Right cardiac atrium (tissue), 5 donors: Measurements from ENCODE around the gene RAB3D. TPM values are rescaled to one million over a fixed set of nuclear protein-coding genes. Genes with fewer than 3 reads are reported as not detected.

Source experiments
- ATAC-seq, 2 donors: fragments of 200-7000 bp; cut with Tn5 transposase; one replicate each; pipeline versions ENCODE4 v1.8.0 to v1.9.1; 2020; ENCODE audit warnings: moderate library complexity in 2 of 2, mild to moderate bottlenecking in 1 of 2
- DNase-seq, 3 donors: peaks; one replicate each; pipeline ENCODE4 v3.0.0-alpha.2; 2020
- H3K27ac ChIP-seq: one replicate; pipeline ENCODE4 v1.5.1; 2013; ENCODE audit warnings: mild to moderate bottlenecking, low read length, control low read depth, moderate library complexity
- H3K27me3 ChIP-seq: one replicate; pipeline ENCODE4 v1.6.1; 2013; ENCODE audit not compliant: control insufficient read depth, insufficient read depth
- H3K4me1 ChIP-seq: one replicate; pipeline ENCODE4 v1.6.1; 2013; ENCODE audit warnings: low read length; ENCODE audit not compliant: control insufficient read depth, insufficient read depth
- H3K4me3 ChIP-seq: one replicate; pipeline ENCODE4 v1.5.1; 2013; ENCODE audit warnings: low read length, control low read depth
- H3K9me3 ChIP-seq: one replicate; pipeline ENCODE4 v1.6.1; 2013; ENCODE audit warnings: low read length; ENCODE audit not compliant: control insufficient read depth
- WGBS: extraction: QIAGEN DNeasy Blood & Tissue Kit; methylation state at CpG from one replicate; pipeline ENCODE4 v1.1.7; 2013; 5-methylcytosine and 5-hydroxymethylcytosine counted together
- intact Hi-C, 4 donors: fragments of 100-400 bp; cut with DNase I; formaldehyde crosslinking; loops; one replicate each; pipeline versions ENCODE4 v1.11.0 to v1.14.0; 2022 to 2023
- polyA plus RNA-seq: library from polyadenylated mRNA; stranded (reverse); fragments of 200-250 nt; gene quantifications from one replicate; pipeline ENCODE4 v1.2.3, GENCODE V29; 2013
- total RNA-seq, 4 donors: library from RNA; stranded (reverse); fragmentation: NEBNext Ultra II Directional; extraction: Animal tissue kit (Norgen Biotek cat#: 25700); gene quantifications; one replicate each; pipeline ENCODE4 v1.2.1, GENCODE V29; 2021
- donor health status: healthy with polysubstance abuse.
- donor health status: DM: no; HTN: yes; CAD: no.
- donor health status: DM: no; HTN: no; CAD: no.
- donor health status: DM: no; HTN: yes; CAD: no; lungs with severe emphysema.
- donor health status: DM: yes; HTN: yes; CAD: no.

The RAB3D gene
- total and polyA plus RNA-seq, 5 donors: 4.1 to 12.7 (median 12.2) TPM

- ATAC-seq: no peak
- H3K27ac ChIP-seq: no peak overlapping the region
- no peaks in the 10 kb centered on the region for H3K27me3 ChIP-seq
- 73% methylated on average over 4 of the region's 4 CpGs for WGBS
- DNase-seq: no peak
- H3K4me3 ChIP-seq: no peak overlapping the region
- intact Hi-C loops: no loop called here
- H3K4me1 ChIP-seq: peaks cover under 1% of the 10 kb centered on the region
- no peaks in the 10 kb centered on the region for H3K9me3 ChIP-seq
Observed at GRCh38 chr19:11274533-11275086, 64.8 kb downstream of the RAB3D start.

- Histone ChIP-seq H3K4me1 (no peaks in the 10 kb centered on the region), H3K27me3 (no peaks in the 10 kb centered on the region), H3K9me3 (no peaks in the 10 kb centered on the region), H3K27ac (no peak overlapping the region), H3K4me3 (no peak overlapping the region)
- DNase-seq (no peak), ATAC-seq (no peak)
- WGBS: 77% methylated on average over 5 of the region's 5 CpGs
- intact Hi-C loops: no loop called here
Observed at GRCh38 chr19:11273989-11274388, 65.5 kb downstream of the RAB3D start.

- 77% methylated on average over 2 of the region's 2 CpGs for WGBS
- H3K27ac ChIP-seq: no peak overlapping the region
Observed at GRCh38 chr19:11273296-11273695, 66.2 kb downstream of the RAB3D start.

More at GRCh38 chr19:11273296-11273695, 66.2 kb downstream of the RAB3D start:
- ATAC-seq (no peak), DNase-seq (peak in 1 of 3 donors; percentile 7)
- H3K4me1 ChIP-seq: no peaks in the 10 kb centered on the region
- no peaks in the 10 kb centered on the region for H3K27me3 ChIP-seq
- H3K4me3 ChIP-seq: no peak overlapping the region
- no peaks in the 10 kb centered on the region for H3K9me3 ChIP-seq
- intact Hi-C loops: no loop called here

Other genes starting within 250 kb of the RAB3D start
- 1 to 10 TPM in 3 of 4 donors, under 1 TPM in 1; 0.56 to 4.4 (median 3.4) TPM for gene SPC24, start 183.9 kb downstream of the RAB3D start, total RNA-seq
- 1.6 TPM for gene SPC24, start 183.9 kb downstream of the RAB3D start, polyA plus RNA-seq
- 100 to 1,000 TPM; 244 to 324 (median 295) TPM for gene KANK2, start 142.1 kb downstream of the RAB3D start, total RNA-seq
- 259 TPM for gene KANK2, start 142.1 kb downstream of the RAB3D start, polyA plus RNA-seq
- under 1 TPM in 3 of 4 donors, not detected in 1; 0.47 to 0.84 (median 0.51) TPM for gene ANGPTL8, start 100.0 kb downstream of the RAB3D start, total RNA-seq
- gene ANGPTL8, start 100.0 kb downstream of the RAB3D start, polyA plus RNA-seq: 4.8 TPM
- gene DOCK6, start 77.1 kb downstream of the RAB3D start, total RNA-seq: 10 to 100 TPM; 35.0 to 68.5 (median 36.3) TPM
- 23.8 TPM for gene DOCK6, start 77.1 kb downstream of the RAB3D start, polyA plus RNA-seq
- gene TSPAN16, start 43.5 kb downstream of the RAB3D start, total RNA-seq: not detected
- not detected for gene TSPAN16, start 43.5 kb downstream of the RAB3D start, polyA plus RNA-seq
- gene TMEM205, start 6.6 kb upstream of the RAB3D start, total RNA-seq: 100 to 1,000 TPM in 2 of 4 donors, 10 to 100 TPM in 2; 92.9 to 105 (median 98.1) TPM
- 149 TPM for gene TMEM205, start 6.6 kb upstream of the RAB3D start, polyA plus RNA-seq
- 10 to 100 TPM; 16.7 to 26.5 (median 24.9) TPM for gene CCDC159, start 6.9 kb upstream of the RAB3D start, total RNA-seq
- gene CCDC159, start 6.9 kb upstream of the RAB3D start, polyA plus RNA-seq: 34.2 TPM
- 10 to 100 TPM; 23.2 to 32.1 (median 26.3) TPM for gene PLPPR2, start 15.8 kb upstream of the RAB3D start, total RNA-seq
- 19.7 TPM for gene PLPPR2, start 15.8 kb upstream of the RAB3D start, polyA plus RNA-seq
- 1 to 10 TPM; 1.0 to 1.9 (median 1.3) TPM for gene SWSAP1, start 35.0 kb upstream of the RAB3D start, total RNA-seq
- 1.9 TPM for gene SWSAP1, start 35.0 kb upstream of the RAB3D start, polyA plus RNA-seq
- 10 to 100 TPM in 3 of 4 donors, 1 to 10 TPM in 1; 8.5 to 12.6 (median 11.5) TPM for gene EPOR, start 44.7 kb upstream of the RAB3D start, total RNA-seq
- 10.3 TPM for gene EPOR, start 44.7 kb upstream of the RAB3D start, polyA plus RNA-seq
- 10 to 100 TPM; 14.0 to 25.2 (median 14.5) TPM for gene RGL3, start 79.7 kb upstream of the RAB3D start, total RNA-seq
- gene RGL3, start 79.7 kb upstream of the RAB3D start, polyA plus RNA-seq: 16.1 TPM
- 1 to 10 TPM; 1.0 to 1.2 (median 1.0) TPM for gene ODAD3, start 95.5 kb upstream of the RAB3D start, total RNA-seq
- 1.1 TPM for gene ODAD3, start 95.5 kb upstream of the RAB3D start, polyA plus RNA-seq
- 100 to 1,000 TPM; 125 to 158 (median 137) TPM for gene PRKCSH, start 96.0 kb upstream of the RAB3D start, total RNA-seq
- gene PRKCSH, start 96.0 kb upstream of the RAB3D start, polyA plus RNA-seq: 80.1 TPM
- not detected for gene ELAVL3, start 141.4 kb upstream of the RAB3D start, total RNA-seq
- gene ELAVL3, start 141.4 kb upstream of the RAB3D start, polyA plus RNA-seq: 0.14 TPM
- 1 to 10 TPM; 3.1 to 5.4 (median 4.4) TPM for gene ZNF653, start 166.2 kb upstream of the RAB3D start, total RNA-seq
- 4.5 TPM for gene ZNF653, start 166.2 kb upstream of the RAB3D start, polyA plus RNA-seq
- gene ECSIT, start 189.5 kb upstream of the RAB3D start, total RNA-seq: 100 to 1,000 TPM in 2 of 4 donors, 10 to 100 TPM in 2; 88.1 to 126 (median 105) TPM
- gene ECSIT, start 189.5 kb upstream of the RAB3D start, polyA plus RNA-seq: 133 TPM
- gene CNN1, start 199.2 kb upstream of the RAB3D start, total RNA-seq: 100 to 1,000 TPM; 150 to 246 (median 173) TPM
- gene CNN1, start 199.2 kb upstream of the RAB3D start, polyA plus RNA-seq: 298 TPM
- 10 to 100 TPM; 35.2 to 47.4 (median 41.0) TPM for gene ELOF1, start 219.6 kb upstream of the RAB3D start, total RNA-seq
- gene ELOF1, start 219.6 kb upstream of the RAB3D start, polyA plus RNA-seq: 54.9 TPM
- gene ACP5, start 238.0 kb upstream of the RAB3D start, total RNA-seq: 1 to 10 TPM; 2.9 to 8.4 (median 6.1) TPM
- gene ACP5, start 238.0 kb upstream of the RAB3D start, polyA plus RNA-seq: 3.8 TPM